Stimulated activated CD4-positive, alpha-beta T cell treated with anti-CD3 and anti-CD28 coated beads, Interleukin-12 subunit alpha, Interleukin-12 subunit beta, amount 100 ng/mL, for 24 hours (primary cell): ENCODE results near the gene TNFRSF11A.

Experiments
- DNase-seq, 2 experiments: peaks; one replicate each; pipeline ENCODE4 v3.0.0-alpha.2; 2020; ENCODE audit warnings: low read depth in 2 of 2

The TNFRSF11A gene

GRCh38 chr18:62413206-62413605 is 88.1 kb downstream of the TNFRSF11A start:
- no peak for DNase-seq

- no peak for DNase-seq
Measured at GRCh38 chr18:62418258-62418657, 93.1 kb downstream of the TNFRSF11A start.

- peak in 1 of 2 experiments; percentile 15 for DNase-seq
Measured at GRCh38 chr18:62420151-62420512, 95.0 kb downstream of the TNFRSF11A start.

- peak; percentile 39 to 62 for DNase-seq
Measured at GRCh38 chr18:62420513-62421209, 95.6 kb downstream of the TNFRSF11A start.

GRCh38 chr18:62425465-62426190 is 100.5 kb downstream of the TNFRSF11A start:
- DNase-seq: peak; percentile 30

- DNase-seq: no peak
Measured at GRCh38 chr18:62426191-62426488, 101.0 kb downstream of the TNFRSF11A start.

- no peak for DNase-seq
Measured at GRCh38 chr18:62432176-62432575, 107.1 kb downstream of the TNFRSF11A start.

- no peak for DNase-seq
Measured at GRCh38 chr18:62434798-62435197, 109.7 kb downstream of the TNFRSF11A start.

GRCh38 chr18:62435435-62436031 is 110.4 kb downstream of the TNFRSF11A start:
- no peak for DNase-seq

- no peak for DNase-seq
Measured at GRCh38 chr18:62436636-62437234, 111.6 kb downstream of the TNFRSF11A start.

GRCh38 chr18:62437235-62438017 is 112.3 kb downstream of the TNFRSF11A start:
- DNase-seq: no peak

- no peak for DNase-seq
Measured at GRCh38 chr18:62438018-62438329, 112.9 kb downstream of the TNFRSF11A start.

GRCh38 chr18:62438402-62438801 is 113.3 kb downstream of the TNFRSF11A start:
- DNase-seq: no peak

GRCh38 chr18:62438866-62439265 is 113.8 kb downstream of the TNFRSF11A start:
- no peak for DNase-seq
